Measurements from ENCODE around the gene ILDR1.
A peak's percentile ranks its signal among the peaks of the same experiment; 100 is the strongest.
"Not testable (repeated sequence)": the region's sequence is repeated elsewhere in the genome, so short reads cannot be mapped to it uniquely, and the experiment has no call there.

The ILDR1 gene

GRCh38 chr3:122021811-122022401 is at the start of gene ILDR1:
TSS of gene ILDR1 (minus strand) at chr3:122022247. CDS start at chr3:122022077, 170 bp downstream.
- peak; percentile 4 for DNase-seq

- DNase-seq = no peak
Observed at GRCh38 chr3:122067588-122068240, 45.7 kb upstream of the ILDR1 start.

GRCh38 chr3:122067214-122067550 is 45.1 kb upstream of the ILDR1 start:
- no peak for DNase-seq

GRCh38 chr3:122066331-122067213 is 44.5 kb upstream of the ILDR1 start:
- DNase-seq = no peak

- DNase-seq = no peak
Observed at GRCh38 chr3:122064326-122064725, 42.3 kb upstream of the ILDR1 start.

GRCh38 chr3:122063908-122064307 is 41.9 kb upstream of the ILDR1 start:
- DNase-seq = no peak

GRCh38 chr3:122060040-122060698 is 38.1 kb upstream of the ILDR1 start:
- no peak for DNase-seq

- DNase-seq = no peak
Observed at GRCh38 chr3:122058294-122058693, 36.2 kb upstream of the ILDR1 start.

- DNase-seq = no peak
Observed at GRCh38 chr3:122057671-122058070, 35.6 kb upstream of the ILDR1 start.

- DNase-seq = no peak
Observed at GRCh38 chr3:122055215-122055614, 33.2 kb upstream of the ILDR1 start, which contains the start of gene CD86. TSS of gene CD86 (plus strand) at chr3:122055362. CDS start at chr3:122055490, 128 bp downstream.

- DNase-seq = no peak
Observed at GRCh38 chr3:122052968-122053367, 30.9 kb upstream of the ILDR1 start.

- not testable (repeated sequence) for DNase-seq
Observed at GRCh38 chr3:122047773-122048172, 25.7 kb upstream of the ILDR1 start.

- DNase-seq = not testable (repeated sequence)
Observed at GRCh38 chr3:122047296-122047695, 25.2 kb upstream of the ILDR1 start.

GRCh38 chr3:122033023-122033422 is 11.0 kb upstream of the ILDR1 start:
- DNase-seq = no peak

- DNase-seq = no peak
Observed at GRCh38 chr3:122032531-122032930, 10.5 kb upstream of the ILDR1 start.

- DNase-seq = no peak
Observed at GRCh38 chr3:122031123-122031468, 9.0 kb upstream of the ILDR1 start.

- DNase-seq = no peak
Observed at GRCh38 chr3:122030381-122031122, 8.5 kb upstream of the ILDR1 start.

GRCh38 chr3:122025296-122025695 is 3.2 kb upstream of the ILDR1 start:
- DNase-seq = no peak

GRCh38 chr3:122024800-122025199 is 2.8 kb upstream of the ILDR1 start:
- no peak for DNase-seq

GRCh38 chr3:122023335-122023910 is 1.4 kb upstream of the ILDR1 start:
- DNase-seq = no peak

- DNase-seq = no peak
Observed at GRCh38 chr3:122021037-122021436, 1.0 kb downstream of the ILDR1 start.

GRCh38 chr3:122019493-122019892 is 2.6 kb downstream of the ILDR1 start:
- DNase-seq = no peak
